Limb (tissue), 2 donors: ENCODE results near the gene RARRES2.

Experiments
- DNase-seq, 2 donors: peaks; one replicate each; pipeline ENCODE4 v3.0.0-alpha.2; 2016; ENCODE audit errors: extremely low spot score in 2 of 2

The RARRES2 gene

GRCh38 chr7:150377196-150377595, 35.8 kb upstream of the RARRES2 start:
- no peak for DNase-seq

- DNase-seq = no peak
Observed at GRCh38 chr7:150376560-150376959, 35.1 kb upstream of the RARRES2 start.

GRCh38 chr7:150375662-150376521, 34.5 kb upstream of the RARRES2 start:
- DNase-seq = no peak

GRCh38 chr7:150374472-150374871, 33.0 kb upstream of the RARRES2 start:
- no peak for DNase-seq

- no peak for DNase-seq
Observed at GRCh38 chr7:150374026-150374425, 32.6 kb upstream of the RARRES2 start.

GRCh38 chr7:150373049-150373801, 31.8 kb upstream of the RARRES2 start:
- no peak for DNase-seq

- no peak for DNase-seq
Observed at GRCh38 chr7:150372271-150373048, 31.0 kb upstream of the RARRES2 start.

GRCh38 chr7:150371996-150372270, 30.5 kb upstream of the RARRES2 start:
- no peak for DNase-seq

GRCh38 chr7:150371131-150371995, 29.9 kb upstream of the RARRES2 start:
- no peak for DNase-seq

- DNase-seq = no peak
Observed at GRCh38 chr7:150370612-150371071, 29.2 kb upstream of the RARRES2 start.

GRCh38 chr7:150369748-150370501, 28.5 kb upstream of the RARRES2 start:
- no peak for DNase-seq

GRCh38 chr7:150368884-150369747, 27.7 kb upstream of the RARRES2 start:
- peak in 1 of 2 donors; percentile 79 for DNase-seq

GRCh38 chr7:150368096-150368883, 26.9 kb upstream of the RARRES2 start, which contains the start of gene REPIN1:
REPIN1 (plus strand) TSS chr7:150368822; CDS start chr7:150369712, 890 bp downstream.
- peak; percentile 86 to 95 for DNase-seq

- peak in 1 of 2 donors; percentile 67 for DNase-seq
Observed at GRCh38 chr7:150367677-150368095, 26.3 kb upstream of the RARRES2 start.

- DNase-seq = no peak
Observed at GRCh38 chr7:150365673-150366398, 24.4 kb upstream of the RARRES2 start.

GRCh38 chr7:150365194-150365593, 23.8 kb upstream of the RARRES2 start:
- no peak for DNase-seq

- no peak for DNase-seq
Observed at GRCh38 chr7:150363872-150364271, 22.4 kb upstream of the RARRES2 start.

GRCh38 chr7:150363370-150363769, 21.9 kb upstream of the RARRES2 start:
- DNase-seq = no peak
